Embryonic facial prominence (tissue), 1 donor: ENCODE measurements around the gene EIF5.
A peak's percentile ranks its signal among the peaks of the same experiment; 100 is the strongest.

Experiments used
- DNase-seq: peaks from one replicate; pipeline ENCODE4 v3.0.0-alpha.2; 2016; ENCODE audit errors: extremely low spot score

The EIF5 gene

GRCh38 chr14:103333754-103334643 is at the start of gene EIF5:
TSS of gene EIF5 (plus strand) at chr14:103334237. CDS start at chr14:103335861, 1,624 bp downstream.
- peak; percentile 99 for DNase-seq

- no peak for DNase-seq
These were observed 49.2 kb upstream of the EIF5 start for GRCh38 chr14:103284574-103285467.

GRCh38 chr14:103286460-103286859 is 47.6 kb upstream of the EIF5 start:
- no peak for DNase-seq

- no peak for DNase-seq
These were observed 46.8 kb upstream of the EIF5 start for GRCh38 chr14:103286968-103287850.

GRCh38 chr14:103288076-103288766 is 45.8 kb upstream of the EIF5 start:
- no peak for DNase-seq

GRCh38 chr14:103290056-103290455 is 44.0 kb upstream of the EIF5 start:
- DNase-seq = no peak

- no peak for DNase-seq
These were observed 43.5 kb upstream of the EIF5 start for GRCh38 chr14:103290494-103290893.

GRCh38 chr14:103290961-103291360 is 43.1 kb upstream of the EIF5 start:
- DNase-seq = no peak

GRCh38 chr14:103292426-103293374 is 41.3 kb upstream of the EIF5 start:
- no peak for DNase-seq

- no peak for DNase-seq
These were observed 40.6 kb upstream of the EIF5 start for GRCh38 chr14:103293465-103293864.

- DNase-seq = no peak
These were observed 39.9 kb upstream of the EIF5 start for GRCh38 chr14:103294091-103294490.

- no peak for DNase-seq
These were observed 38.0 kb upstream of the EIF5 start for GRCh38 chr14:103296007-103296406.

- DNase-seq = no peak
These were observed 37.0 kb upstream of the EIF5 start for GRCh38 chr14:103296987-103297386.

GRCh38 chr14:103298620-103299019 is 35.4 kb upstream of the EIF5 start:
- no peak for DNase-seq

GRCh38 chr14:103301512-103302354 is 32.3 kb upstream of the EIF5 start:
- no peak for DNase-seq

- DNase-seq = no peak
These were observed 31.1 kb upstream of the EIF5 start for GRCh38 chr14:103302966-103303365.

- DNase-seq = no peak
These were observed 29.3 kb upstream of the EIF5 start for GRCh38 chr14:103304706-103305105.

GRCh38 chr14:103308717-103309616 is 25.1 kb upstream of the EIF5 start:
- no peak for DNase-seq
